ENCODE data around the gene GABRA4. TPM values are rescaled to one million over a fixed set of nuclear protein-coding genes. Genes with fewer than 3 reads are reported as not detected.

Gene GABRA4
- total RNA-seq, 1 donor, result not detected

DNA sequence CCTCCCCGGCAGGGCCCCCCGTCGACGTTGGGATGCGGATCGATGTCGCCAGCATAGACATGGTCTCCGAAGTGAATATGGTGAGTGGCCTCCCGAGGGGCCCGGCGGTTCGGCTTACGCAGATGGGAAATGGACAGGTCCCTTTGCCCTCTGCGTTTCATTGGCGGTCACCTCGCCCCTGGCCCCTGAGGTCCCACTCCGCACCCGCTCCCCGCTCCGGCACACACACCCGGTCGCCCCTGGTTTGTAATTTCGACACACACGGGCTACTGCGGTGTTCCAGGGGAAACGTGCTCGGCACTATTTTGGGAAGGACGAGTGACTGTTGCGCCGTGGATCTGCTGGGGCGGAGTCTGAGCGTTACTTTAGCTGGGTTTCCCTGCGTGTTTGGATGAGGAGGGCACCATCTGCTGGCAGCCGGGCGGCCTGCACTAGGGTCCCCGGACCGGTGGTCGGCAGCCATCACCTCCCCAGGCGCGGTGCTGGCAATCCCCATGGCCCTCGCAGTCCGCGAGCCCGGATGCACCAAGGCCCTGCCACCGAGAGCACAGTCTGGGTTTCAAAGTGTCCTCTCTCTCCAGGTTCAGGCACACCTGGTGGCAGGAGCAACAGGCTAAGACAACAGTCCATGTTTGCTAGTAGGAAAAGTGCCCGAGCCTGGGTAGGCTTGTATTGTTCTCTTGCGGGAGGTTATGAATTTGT lies 39.2 kb upstream of the GABRA4 start:
- Histone ChIP-seq H3K27ac (ENCODE audit: low read depth, low read length) (no peak overlapping the region), H3K36me3 (ENCODE audit: insufficient read depth, low read length) (no peaks in the 10 kb centered on the region), H3K4me1 (ENCODE audit: insufficient read depth, low read length) (peaks cover 13% of the 10 kb centered on the region), H3K9me3 (ENCODE audit: low read depth, low read length) (no peaks in the 10 kb centered on the region), H3K79me2 (ENCODE audit: insufficient read depth, low read length) (no peaks in the 10 kb centered on the region), H4K20me1 (ENCODE audit: insufficient read depth, low read length) (no peaks in the 10 kb centered on the region), H3K27me3 (ENCODE audit: insufficient read depth, low read length) (peaks cover 19% of the 10 kb centered on the region), H2AFZ (ENCODE audit: low read length) (peak overlapping the region; percentile 82), H3K4me3 (ENCODE audit: insufficient read depth, low read length) (peak overlapping the region; percentile 73), H3K4me2 (ENCODE audit: insufficient read depth, low read length) (peak overlapping the region; percentile 93)
- peak; percentile 89 for DNase-seq (ENCODE audit: insufficient read length, low spot score, missing footprints)
- TF ChIP-seq, protein P1, sequence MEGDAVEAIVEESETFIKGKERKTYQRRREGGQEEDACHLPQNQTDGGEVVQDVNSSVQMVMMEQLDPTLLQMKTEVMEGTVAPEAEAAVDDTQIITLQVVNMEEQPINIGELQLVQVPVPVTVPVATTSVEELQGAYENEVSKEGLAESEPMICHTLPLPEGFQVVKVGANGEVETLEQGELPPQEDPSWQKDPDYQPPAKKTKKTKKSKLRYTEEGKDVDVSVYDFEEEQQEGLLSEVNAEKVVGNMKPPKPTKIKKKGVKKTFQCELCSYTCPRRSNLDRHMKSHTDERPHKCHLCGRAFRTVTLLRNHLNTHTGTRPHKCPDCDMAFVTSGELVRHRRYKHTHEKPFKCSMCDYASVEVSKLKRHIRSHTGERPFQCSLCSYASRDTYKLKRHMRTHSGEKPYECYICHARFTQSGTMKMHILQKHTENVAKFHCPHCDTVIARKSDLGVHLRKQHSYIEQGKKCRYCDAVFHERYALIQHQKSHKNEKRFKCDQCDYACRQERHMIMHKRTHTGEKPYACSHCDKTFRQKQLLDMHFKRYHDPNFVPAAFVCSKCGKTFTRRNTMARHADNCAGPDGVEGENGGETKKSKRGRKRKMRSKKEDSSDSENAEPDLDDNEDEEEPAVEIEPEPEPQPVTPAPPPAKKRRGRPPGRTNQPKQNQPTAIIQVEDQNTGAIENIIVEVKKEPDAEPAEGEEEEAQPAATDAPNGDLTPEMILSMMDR (IDR thresholded peaks at IDR 0.05; ENCODE audit: extremely low read depth, low read depth, low read length), result peak; percentile 68

DNA sequence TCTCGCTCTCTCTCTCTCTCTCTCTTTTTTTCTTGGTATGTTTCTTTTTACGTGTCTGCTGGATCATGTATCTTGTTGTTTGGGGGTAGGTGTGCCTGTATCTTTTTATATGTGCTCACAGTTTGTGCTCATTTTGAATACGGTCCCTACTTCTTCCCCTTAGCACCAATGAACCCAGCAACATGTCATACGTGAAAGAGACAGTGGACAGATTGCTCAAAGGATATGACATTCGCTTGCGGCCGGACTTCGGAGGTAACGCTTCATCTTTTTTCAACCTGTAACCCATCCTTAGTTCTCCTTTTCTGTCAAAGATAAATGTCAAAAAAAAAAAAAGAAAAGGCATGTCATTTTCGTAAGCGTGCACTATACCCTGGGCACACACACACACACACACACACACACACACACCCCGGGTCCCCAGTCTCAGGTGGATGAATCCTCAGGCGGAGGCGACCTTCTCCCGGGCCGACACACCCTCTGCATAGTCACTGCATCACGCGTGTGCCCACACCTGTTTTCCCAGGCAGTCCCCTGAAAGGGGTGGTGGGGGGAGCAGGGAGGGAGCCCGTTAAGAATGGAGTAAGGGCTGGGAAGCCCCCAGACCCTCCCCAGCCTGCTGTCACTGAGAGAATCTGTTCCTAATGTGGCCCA lies 38.5 kb upstream of the GABRA4 start:
- Histone ChIP-seq H3K79me2 (ENCODE audit: insufficient read depth, low read length) (no peaks in the 10 kb centered on the region), H3K4me2 (ENCODE audit: insufficient read depth, low read length) (peak overlapping the region; percentile 93), H3K4me1 (ENCODE audit: insufficient read depth, low read length) (peaks cover 13% of the 10 kb centered on the region), H3K27ac (ENCODE audit: low read depth, low read length) (no peak overlapping the region), H2AFZ (ENCODE audit: low read length) (peak overlapping the region; percentile 82), H3K9me3 (ENCODE audit: low read depth, low read length) (no peaks in the 10 kb centered on the region), H4K20me1 (ENCODE audit: insufficient read depth, low read length) (no peaks in the 10 kb centered on the region), H3K27me3 (ENCODE audit: insufficient read depth, low read length) (peaks cover 19% of the 10 kb centered on the region), H3K4me3 (ENCODE audit: insufficient read depth, low read length) (peak overlapping the region; percentile 73), H3K36me3 (ENCODE audit: insufficient read depth, low read length) (no peaks in the 10 kb centered on the region)
- no peak for DNase-seq (ENCODE audit: insufficient read length, low spot score, missing footprints)
- TF ChIP-seq, protein P1 (IDR thresholded peaks at IDR 0.05; ENCODE audit: extremely low read depth, low read depth, low read length), result no peak

DNA sequence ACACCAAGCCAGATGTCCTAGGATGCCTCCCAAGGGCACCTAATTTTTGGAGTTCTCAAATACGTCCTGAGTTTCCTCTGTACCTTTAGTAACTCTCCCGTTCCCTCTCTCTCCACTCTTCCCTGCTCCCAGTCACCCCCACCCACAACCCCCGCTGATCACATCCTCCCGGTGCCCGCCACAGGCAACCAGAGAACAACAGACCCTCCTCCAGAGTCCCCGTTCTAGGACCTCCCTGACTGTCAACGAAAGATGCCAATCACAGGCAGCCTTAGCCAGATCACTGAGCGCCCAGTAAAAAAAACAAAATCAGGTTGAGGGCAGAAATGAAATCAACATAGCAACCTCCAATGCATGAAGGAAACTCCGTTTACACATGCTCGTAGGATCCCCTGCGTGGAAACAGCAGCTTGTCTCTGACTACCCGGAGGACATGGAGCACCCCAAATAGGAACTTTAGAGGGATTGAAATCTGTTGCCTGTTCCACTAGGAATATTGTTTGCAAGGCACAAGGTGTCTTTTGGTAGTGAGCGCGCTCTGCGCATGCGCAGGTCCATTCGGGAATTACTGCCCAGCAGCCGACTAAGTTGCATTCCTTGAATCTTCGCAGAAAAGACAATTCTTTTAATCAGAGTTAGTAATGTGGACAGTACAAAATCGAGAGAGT lies 37.8 kb upstream of the GABRA4 start, which contains the start of gene GABRB1:
Gene GABRB1 (plus strand): TSS at position 557 of the 668 bp plus-strand sequence.
- Histone ChIP-seq H3K27me3 (ENCODE audit: insufficient read depth, low read length) (peaks cover 15% of the 10 kb centered on the region), H2AFZ (ENCODE audit: low read length) (peak within 1 kb of the TSS; percentile 82), H3K79me2 (ENCODE audit: insufficient read depth, low read length) (no peaks in the 10 kb centered on the region), H3K36me3 (ENCODE audit: insufficient read depth, low read length) (no peaks in the 10 kb centered on the region), H3K27ac (ENCODE audit: low read depth, low read length) (no peak within 1 kb of the TSS), H3K4me3 (ENCODE audit: insufficient read depth, low read length) (peak within 1 kb of the TSS; percentile 73), H3K4me2 (ENCODE audit: insufficient read depth, low read length) (peak within 1 kb of the TSS; percentile 93), H3K4me1 (ENCODE audit: insufficient read depth, low read length) (peaks cover 13% of the 10 kb centered on the region), H3K9me3 (ENCODE audit: low read depth, low read length) (no peaks in the 10 kb centered on the region), H4K20me1 (ENCODE audit: insufficient read depth, low read length) (no peaks in the 10 kb centered on the region)
- DNase-seq (ENCODE audit: insufficient read length, low spot score, missing footprints), result peak; percentile 46
- TF ChIP-seq, protein P1 (IDR thresholded peaks at IDR 0.05; ENCODE audit: extremely low read depth, low read depth, low read length), result no peak

DNA sequence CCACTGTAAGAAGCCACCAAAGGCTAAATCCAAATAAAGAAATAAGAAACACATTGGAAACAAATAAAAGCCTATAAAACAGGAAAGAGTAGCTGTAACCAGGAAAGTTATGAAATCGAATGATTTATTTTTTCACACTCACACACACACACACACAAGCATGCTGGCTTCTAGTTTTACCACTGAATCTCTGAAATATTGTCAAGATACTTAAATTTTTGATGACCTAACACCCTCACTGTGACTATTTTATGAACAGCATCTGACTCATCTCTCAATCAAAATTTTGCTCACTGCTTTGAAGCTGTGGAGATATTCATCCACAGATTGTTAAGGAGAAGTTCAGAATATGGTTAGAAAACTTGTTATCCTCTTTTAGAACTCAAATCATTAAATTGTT lies 24.1 kb upstream of the GABRA4 start:
- no peak for DNase-seq (ENCODE audit: insufficient read length, low spot score, missing footprints)
- Histone ChIP-seq H3K4me3 (ENCODE audit: insufficient read depth, low read length) (no peak overlapping the region), H3K4me1 (ENCODE audit: insufficient read depth, low read length) (peaks cover 15% of the 10 kb centered on the region), H4K20me1 (ENCODE audit: insufficient read depth, low read length) (no peaks in the 10 kb centered on the region), H3K27me3 (ENCODE audit: insufficient read depth, low read length) (peaks cover 1% of the 10 kb centered on the region), H3K36me3 (ENCODE audit: insufficient read depth, low read length) (no peaks in the 10 kb centered on the region), H2AFZ (ENCODE audit: low read length) (no peak overlapping the region), H3K79me2 (ENCODE audit: insufficient read depth, low read length) (no peaks in the 10 kb centered on the region), H3K27ac (ENCODE audit: low read depth, low read length) (peak overlapping the region; percentile 41), H3K4me2 (ENCODE audit: insufficient read depth, low read length) (no peak overlapping the region), H3K9me3 (ENCODE audit: low read depth, low read length) (no peaks in the 10 kb centered on the region)
- TF ChIP-seq, protein P1 (IDR thresholded peaks at IDR 0.05; ENCODE audit: extremely low read depth, low read depth, low read length), result no peak
